ENCODE measurements around the gene MYOM1.
A peak's percentile ranks its signal among the peaks of the same experiment; 100 is the strongest.

The MYOM1 gene

DNA sequence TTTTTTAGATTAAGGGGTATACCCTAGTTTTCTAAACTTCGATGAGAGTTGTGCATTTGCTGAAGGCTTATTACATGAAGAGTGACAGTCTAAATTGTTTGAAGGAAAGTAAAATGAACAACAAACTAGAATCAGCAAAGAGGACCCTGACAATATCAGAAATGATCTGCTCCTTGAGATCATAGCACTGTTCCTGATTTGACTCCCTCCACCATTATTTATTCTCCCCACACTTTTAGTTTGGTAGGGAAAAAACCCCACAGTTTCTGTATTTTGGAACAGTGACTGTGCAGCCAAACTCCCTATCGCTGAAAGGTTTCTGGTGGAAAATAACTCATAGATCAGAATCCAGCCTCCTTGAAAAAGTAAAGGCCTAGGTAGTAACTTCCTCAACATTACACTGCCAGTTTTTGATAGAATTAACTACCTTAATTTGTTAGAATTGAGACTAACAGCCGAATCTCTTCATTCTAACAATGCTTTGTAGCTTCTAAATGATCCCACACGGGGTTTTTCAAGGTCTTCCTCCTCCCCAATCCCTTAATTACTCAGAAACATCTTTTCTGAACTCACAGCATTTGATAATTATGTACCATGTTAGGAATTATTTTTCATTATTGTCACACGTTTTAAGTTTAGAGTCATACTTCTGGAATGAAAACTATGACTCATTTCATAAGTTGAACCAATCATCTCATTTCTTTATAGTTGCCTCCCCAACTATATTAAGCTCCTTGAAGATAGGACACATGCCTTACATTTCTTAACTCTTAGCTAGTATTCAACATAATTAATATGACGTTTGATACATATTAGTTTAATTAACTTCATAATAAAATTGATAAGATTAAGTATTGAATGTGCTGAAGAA is 30.7 kb upstream of the MYOM1 start:
- peak overlapping the region; percentile 99 for H3K4me3 ChIP-seq (ENCODE audit: low read depth, low read length)
- no peak for TF ChIP-seq CTCF (IDR thresholded peaks at IDR 0.05; ENCODE audit: insufficient read depth, low read depth, low read length, missing control alignments)
- peak; percentile 32 for DNase-seq (ENCODE audit: low read depth)

DNA sequence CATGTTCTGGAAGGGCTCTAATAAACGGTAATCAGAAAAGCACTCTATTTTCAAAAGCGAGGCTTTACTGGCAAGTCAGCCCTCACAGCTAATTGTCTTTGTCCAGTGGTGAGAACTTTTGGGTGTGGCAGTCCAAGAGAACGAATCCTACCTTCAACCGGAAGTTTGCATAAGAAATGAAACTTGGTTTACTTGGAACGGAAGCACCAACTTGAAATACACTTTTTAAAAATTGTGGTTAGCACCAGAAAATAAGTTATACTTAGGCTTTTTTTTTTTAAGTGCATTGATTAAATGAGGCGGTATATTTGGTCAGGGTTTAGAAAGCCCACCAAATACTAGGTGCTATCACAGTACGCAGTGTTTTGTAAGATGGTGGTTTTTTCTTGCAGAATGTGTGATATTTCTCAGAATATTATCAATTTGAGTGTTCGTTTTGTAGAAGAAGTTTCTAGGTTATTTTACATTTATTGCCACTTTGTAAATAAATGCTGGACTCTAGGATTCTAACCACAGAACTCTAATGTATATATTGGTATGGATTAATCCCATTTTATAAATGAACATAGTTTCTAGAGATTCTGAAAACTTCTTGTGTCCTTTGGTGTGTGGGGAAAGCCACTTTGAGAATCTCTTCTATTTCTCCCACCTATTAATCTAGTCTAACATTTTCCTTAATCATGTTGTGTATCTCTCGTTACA is 29.0 kb upstream of the MYOM1 start:
- DNase-seq (ENCODE audit: low read depth) = peak; percentile 86
- peak overlapping the region; percentile 99 for H3K4me3 ChIP-seq (ENCODE audit: low read depth, low read length)

DNA sequence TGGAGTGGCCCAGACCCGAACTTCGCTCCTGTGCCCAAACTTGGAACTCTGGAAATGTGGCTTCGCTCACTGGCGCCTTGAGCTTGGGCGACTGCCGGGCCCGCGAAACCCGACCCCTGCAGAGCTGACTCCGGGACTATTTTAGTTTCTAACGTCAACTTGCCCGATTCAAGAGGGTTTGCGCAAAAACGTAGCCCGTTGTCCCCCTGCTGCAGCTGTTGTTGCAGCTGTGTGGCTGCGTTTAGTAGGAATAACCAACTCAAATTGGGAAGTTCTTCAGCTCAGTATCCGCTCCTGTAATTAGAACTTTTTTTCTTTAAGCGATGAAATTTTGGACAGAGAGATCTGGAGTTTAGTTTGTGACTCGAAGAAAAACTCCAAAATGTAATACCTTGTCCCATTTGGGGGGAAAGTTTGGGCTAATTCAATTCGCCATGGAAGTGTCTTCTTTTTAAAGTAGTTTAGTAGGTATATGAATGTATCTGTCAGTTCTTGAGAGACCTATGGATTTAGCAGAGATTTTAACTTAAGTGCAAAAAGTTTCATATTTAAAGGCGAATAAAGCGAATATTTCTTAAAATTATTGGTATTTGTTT is 28.4 kb upstream of the MYOM1 start:
- TF ChIP-seq CTCF (IDR thresholded peaks at IDR 0.05; ENCODE audit: insufficient read depth, low read depth, low read length, missing control alignments) = no peak
- H3K4me3 ChIP-seq (ENCODE audit: low read depth, low read length) = peak overlapping the region; percentile 99
- DNase-seq (ENCODE audit: low read depth) = peak; percentile 56

More for the DNA sequence above, 29.0 kb upstream of the MYOM1 start:
- no peak for TF ChIP-seq CTCF (IDR thresholded peaks at IDR 0.05; ENCODE audit: insufficient read depth, low read depth, low read length, missing control alignments)

DNA sequence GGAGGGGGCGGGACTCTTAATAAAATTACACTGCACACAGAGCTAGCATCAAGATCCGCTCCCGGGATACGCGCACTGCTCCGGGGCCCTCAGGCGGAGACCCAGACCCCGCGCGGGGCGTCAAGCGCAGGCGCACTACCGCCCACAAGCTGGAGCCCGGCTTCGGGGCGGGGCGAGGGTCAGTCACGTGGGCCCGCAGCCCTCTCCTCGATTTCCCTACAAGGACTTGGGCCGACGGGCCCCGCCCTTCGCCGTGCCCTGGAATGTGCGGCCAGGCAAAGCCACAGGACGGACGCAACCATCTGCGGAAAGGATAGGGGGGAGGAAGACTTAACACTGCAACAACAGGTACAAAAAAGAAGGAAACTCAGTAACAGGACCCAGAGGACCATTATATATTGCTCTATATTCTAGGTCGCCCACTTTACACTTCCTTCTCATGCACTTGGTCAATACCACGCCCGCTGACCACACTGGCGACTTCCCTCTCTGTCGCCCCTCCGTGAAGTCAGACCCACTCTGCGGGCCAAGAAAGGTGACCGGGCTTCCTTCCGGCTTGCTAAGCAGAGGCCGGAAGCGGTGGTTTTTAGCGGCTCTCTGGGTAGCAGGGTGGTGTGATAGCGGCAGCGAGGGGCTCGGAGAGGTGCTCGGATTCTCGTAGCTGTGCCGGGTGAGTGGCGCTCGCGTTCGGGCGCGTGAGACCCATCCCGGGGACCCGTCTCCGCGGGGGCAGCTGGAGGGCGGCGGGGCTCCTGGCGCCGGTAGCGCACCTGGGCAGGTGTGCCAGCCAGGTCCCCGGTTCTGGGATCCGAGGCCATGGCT is 27.7 kb upstream of the MYOM1 start, which contains the start of gene MYL12A:
MYL12A (plus strand) TSS at position 562 of the 822 bp plus-strand sequence. CDS start 5,447 bp downstream, outside the sequence.
- no peak for TF ChIP-seq CTCF (IDR thresholded peaks at IDR 0.05; ENCODE audit: insufficient read depth, low read depth, low read length, missing control alignments)
- peak within 1 kb of the TSS; percentile 99 for H3K4me3 ChIP-seq (ENCODE audit: low read depth, low read length)
- DNase-seq (ENCODE audit: low read depth) = peak; percentile 100

DNA sequence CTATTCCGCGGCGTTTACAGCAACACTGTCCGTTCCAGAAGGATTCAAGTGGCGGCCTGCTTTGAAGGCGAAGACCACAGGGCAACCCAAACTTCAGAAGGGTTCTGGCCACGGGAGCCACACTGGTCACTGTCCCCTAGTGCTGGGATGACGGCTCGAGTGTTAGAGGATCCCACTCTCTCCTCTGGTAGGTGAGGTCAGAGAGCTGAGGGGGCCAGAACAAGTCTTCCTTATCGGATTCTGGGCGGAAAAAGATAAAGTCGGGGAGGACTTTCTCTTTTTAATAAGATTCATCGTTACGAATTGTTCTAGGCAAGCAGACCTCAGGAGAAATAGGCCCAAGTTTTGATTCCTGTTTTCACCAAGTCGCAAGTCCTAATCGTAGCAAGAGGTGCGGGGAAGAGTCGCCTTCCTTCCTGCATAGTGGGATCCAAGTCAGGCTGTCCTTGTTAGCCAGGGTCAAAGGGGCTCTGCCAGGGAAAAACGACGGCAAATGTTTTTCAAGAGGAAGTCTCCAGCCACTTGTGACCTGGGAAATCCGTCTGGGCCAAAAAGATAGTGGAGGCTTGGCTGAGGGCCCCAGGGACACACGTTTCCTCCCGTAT is 27.0 kb upstream of the MYOM1 start:
- no peak for TF ChIP-seq CTCF (IDR thresholded peaks at IDR 0.05; ENCODE audit: insufficient read depth, low read depth, low read length, missing control alignments)
- DNase-seq (ENCODE audit: low read depth) = peak; percentile 52
- peak overlapping the region; percentile 99 for H3K4me3 ChIP-seq (ENCODE audit: low read depth, low read length)
